GM19238 (cell line): ENCODE results near the gene RGS8.

Experiments used
- DNase-seq: peaks from one replicate; pipeline ENCODE4 v3.0.0; 2011; ENCODE audit warnings: low spot score; ENCODE audit not compliant: insufficient read length

Gene RGS8

GRCh38 chr1:182672487-182672836, 11.9 kb downstream of the RGS8 start:
- no peak for DNase-seq

DNA sequence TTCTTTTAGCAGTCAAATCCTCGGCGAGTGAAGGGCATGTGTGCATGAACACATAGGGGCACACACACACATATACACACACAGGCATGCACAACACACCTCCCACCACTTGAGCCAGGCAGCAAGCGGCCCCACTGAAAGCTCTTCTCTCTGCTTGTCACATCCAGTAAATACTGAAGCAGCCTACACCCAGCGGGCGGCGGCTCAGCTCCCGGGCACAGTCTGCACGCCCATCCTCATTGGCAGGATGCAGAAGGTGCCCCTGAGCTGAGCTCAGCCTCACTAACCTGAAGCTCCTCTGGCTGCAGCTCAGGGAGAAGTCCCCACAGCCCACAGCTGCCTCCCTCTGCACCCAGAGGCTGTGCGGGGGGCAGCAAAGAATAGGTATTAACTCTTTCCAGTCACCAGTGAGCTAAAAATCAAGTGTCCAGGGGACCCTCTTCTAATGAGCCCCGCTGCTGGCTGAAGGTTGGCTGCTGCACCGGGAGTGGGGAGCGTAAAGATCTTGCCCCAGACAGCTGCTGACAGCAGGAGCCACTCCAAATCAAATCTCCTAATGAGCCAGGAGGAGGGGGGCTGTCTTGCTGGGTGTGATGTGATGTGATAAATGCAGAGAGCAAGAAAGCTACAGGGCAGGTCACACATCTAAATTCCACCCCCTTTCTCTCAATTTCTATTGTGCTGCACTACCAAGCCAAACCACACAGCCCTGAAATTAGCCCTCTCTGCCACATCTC, 12.5 kb downstream of the RGS8 start:
- no peak for DNase-seq

DNA sequence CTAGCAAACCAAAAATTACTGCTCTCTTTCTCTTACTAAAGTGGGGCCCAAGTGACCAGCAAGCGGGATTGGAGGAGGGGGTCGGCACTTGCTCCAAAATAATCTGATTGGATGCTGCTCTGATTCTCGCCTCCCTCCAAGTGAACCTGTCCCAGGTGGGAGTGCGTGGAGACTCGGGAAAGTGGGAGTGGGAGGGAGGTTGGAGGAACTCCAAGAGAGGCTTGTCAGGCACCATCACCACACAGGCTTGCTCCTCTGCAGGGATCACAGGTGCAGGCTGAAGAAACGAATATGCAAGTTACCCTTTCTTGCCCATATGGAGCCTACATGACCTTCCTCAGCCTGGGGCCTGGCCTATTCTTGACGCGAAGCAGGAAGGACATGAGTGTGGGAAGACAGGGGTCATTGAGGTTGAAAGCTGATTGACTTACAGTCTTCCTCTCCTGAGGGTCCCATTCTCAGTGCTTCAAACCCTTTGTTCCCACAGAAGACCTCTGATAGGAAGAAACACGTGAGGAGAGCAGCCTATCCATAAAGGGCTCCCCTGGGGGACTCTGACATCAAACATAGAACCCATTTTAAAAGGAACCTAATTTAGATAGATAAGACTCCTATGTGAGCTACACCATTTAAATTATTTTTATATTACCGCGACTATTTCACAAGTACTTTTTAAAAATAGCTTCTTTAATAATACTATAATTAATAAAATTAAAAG, 14.2 kb downstream of the RGS8 start:
- no peak for DNase-seq

GRCh38 chr1:182669266-182669665, 15.1 kb downstream of the RGS8 start:
- no peak for DNase-seq

GRCh38 chr1:182668521-182669054, 15.8 kb downstream of the RGS8 start:
- DNase-seq: no peak

DNA sequence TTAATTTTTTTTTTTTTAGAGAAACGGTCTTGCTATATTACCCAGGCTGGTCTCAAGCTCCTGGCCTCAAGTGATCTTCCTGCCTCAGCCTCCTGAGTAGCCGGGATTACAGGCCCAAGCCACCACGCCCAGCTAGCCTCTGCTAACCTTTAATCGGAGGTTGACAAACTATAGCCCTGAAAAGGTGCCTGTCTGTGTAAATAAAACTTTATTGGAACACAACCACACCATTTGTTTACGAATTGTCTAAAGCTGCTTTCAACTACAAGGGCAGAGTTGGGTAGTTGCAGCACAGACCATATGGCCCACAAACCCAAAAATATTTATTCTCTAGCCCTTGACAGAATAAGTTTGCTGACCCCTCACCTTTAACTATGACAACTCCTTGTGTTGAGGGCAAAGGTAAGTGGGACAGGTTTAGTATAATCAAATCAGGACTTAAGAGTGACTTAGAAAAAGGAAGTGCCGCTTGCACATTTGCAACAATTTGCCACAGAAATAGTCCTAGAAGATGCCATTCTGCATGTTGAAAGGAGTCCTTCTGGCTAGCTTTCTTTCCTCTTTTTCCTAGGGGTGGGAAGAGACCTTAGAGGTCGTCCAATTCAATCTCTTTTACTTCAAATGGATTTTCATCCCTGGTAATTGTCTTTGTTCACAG, 16.4 kb downstream of the RGS8 start:
- DNase-seq: no peak

DNA sequence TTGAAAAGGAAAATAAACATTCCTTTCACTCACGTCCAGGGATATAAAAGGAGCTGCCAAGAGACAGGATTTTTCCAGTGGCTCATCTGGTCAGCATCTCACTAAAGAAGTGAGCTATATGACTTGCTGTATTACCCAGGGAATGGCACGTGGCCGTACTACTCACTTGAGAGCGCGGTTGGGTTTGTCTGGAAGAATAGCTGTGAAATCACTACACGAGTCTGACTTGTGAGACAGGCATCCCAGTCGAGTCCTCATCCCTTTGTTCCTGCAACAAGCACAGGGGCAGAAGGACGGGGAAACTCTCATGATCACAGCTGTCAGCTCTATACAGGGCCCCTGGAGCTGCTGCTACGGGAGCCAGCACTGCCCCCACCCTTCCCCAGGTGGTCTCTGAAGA, 17.7 kb downstream of the RGS8 start:
- DNase-seq: no peak

DNA sequence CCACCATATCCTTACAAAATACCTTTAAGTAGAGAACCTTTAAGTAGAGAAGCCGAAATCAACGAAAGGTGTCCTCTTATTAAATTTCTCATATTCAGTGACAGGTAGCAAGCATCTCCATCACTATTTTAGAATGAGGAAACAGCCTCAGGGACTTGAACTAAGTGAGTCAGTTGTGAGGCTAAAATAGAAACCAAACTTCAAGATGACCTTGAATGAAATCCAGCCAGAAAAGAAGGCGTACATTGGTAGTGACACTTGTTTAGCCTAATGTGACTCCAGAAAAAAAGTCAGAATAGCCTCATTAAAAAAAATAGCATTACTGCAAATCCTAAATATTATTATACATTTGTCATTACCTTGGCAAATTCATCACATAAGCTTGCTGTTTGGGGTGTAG, 20.1 kb downstream of the RGS8 start:
- DNase-seq: no peak

GRCh38 chr1:182662956-182663355, 21.4 kb downstream of the RGS8 start:
- DNase-seq: no peak

GRCh38 chr1:182662121-182662890, 22.1 kb downstream of the RGS8 start:
- no peak for DNase-seq

DNA sequence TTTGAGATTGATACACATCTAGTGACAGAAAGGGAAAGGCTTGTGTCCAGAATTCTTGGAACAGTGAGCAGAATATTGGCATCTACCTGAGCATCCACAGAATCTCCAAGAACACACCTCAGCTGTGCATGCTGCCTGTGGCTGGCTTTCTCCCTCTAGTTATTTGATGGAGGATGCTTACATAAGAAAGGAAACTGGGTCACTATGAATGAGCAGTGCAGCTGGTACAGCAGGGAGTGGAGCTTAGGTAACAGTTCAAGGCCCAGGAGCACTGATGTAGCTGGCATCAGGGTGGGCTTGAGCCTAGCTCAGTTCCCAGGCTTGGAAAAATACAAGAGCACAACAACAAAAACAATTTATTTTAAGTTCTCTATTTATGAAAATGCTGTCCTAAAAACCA, 26.3 kb downstream of the RGS8 start:
- DNase-seq: no peak

DNA sequence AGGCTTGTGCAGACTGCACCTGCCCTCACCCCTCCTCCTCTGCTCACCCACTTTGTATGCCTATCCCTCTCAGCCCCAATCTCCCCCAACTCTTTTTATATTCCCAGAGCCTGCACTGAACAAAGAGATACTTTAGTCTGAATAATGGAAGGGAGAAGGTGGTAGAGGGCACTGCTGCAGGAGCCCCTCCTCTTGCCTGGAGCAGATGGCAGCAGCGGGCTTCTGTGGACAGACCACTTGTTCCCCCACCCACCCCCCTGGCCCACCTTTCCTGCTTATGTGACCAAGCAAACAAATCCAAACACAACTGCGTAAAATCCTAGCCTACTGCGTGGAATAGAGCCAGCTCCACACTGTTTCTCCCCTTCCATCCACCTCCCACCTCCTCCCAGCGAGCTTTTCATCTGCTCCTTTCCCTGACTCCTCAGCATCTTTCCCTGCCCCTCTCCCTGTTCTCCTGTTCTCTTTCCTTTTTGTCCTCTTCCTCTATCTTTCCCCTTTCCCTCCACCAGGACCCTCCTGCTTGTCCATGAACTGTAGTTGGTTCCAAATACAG, 27.5 kb downstream of the RGS8 start:
- DNase-seq: no peak

- DNase-seq: no peak
Observed at GRCh38 chr1:182653986-182654385, 30.4 kb downstream of the RGS8 start.

- DNase-seq: no peak
Observed at GRCh38 chr1:182652933-182653332, 31.5 kb downstream of the RGS8 start.

- no peak for DNase-seq
Observed at GRCh38 chr1:182651339-182651724, 33.1 kb downstream of the RGS8 start.

- DNase-seq: no peak
Observed at GRCh38 chr1:182650678-182651338, 33.6 kb downstream of the RGS8 start.

- DNase-seq: no peak
Observed at GRCh38 chr1:182649041-182649440, 35.3 kb downstream of the RGS8 start.

GRCh38 chr1:182646739-182647138, 37.6 kb downstream of the RGS8 start:
- no peak for DNase-seq

DNA sequence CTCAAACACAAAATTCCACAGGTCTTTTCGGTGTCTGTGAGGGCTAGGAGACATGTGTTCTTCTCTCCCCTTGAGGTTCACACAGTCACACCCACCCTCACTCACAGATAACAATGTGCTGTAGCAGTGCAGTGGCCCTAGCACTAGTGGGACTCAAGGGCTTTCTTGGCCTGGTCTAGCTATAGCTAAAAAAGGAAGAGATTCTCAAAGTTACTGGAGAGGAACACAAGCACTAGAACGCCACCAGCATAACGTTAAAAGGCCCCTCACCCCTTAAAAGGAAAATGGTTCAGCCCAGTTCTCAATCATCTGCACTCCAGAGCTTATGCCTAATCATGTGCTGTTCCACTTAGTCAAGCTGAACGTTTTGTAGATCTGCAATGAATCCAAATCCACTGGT, 39.5 kb downstream of the RGS8 start:
- no peak for DNase-seq

- no peak for DNase-seq
Observed at GRCh38 chr1:182643699-182644098, 40.7 kb downstream of the RGS8 start.

GRCh38 chr1:182642461-182642860, 41.9 kb downstream of the RGS8 start:
- DNase-seq: no peak
